Middle frontal gyrus (tissue), 1 donor: ENCODE data around the gene ZNF274.
"Not testable (repeated sequence)": the region's sequence is repeated elsewhere in the genome, so short reads cannot be mapped to it uniquely, and the experiment has no call there.

Experiments used
- DNase-seq: peaks from one replicate; pipeline ENCODE4 v3.0.0-alpha.2; 2015; ENCODE audit warnings: low spot score; ENCODE audit errors: extremely low spot score

The ZNF274 gene

GRCh38 chr19:58212336-58213074 is 29.6 kb downstream of the ZNF274 start:
- DNase-seq: no peak

- no peak for DNase-seq
These were observed 30.2 kb downstream of the ZNF274 start for GRCh38 chr19:58213075-58213369.

GRCh38 chr19:58217069-58217481 is 34.2 kb downstream of the ZNF274 start:
- no peak for DNase-seq

GRCh38 chr19:58217607-58218391 is 34.9 kb downstream of the ZNF274 start:
- DNase-seq: no peak

- no peak for DNase-seq
These were observed 36.0 kb downstream of the ZNF274 start for GRCh38 chr19:58218899-58219298.

- peak; percentile 3 for DNase-seq
These were observed 45.2 kb downstream of the ZNF274 start for GRCh38 chr19:58227964-58228584.

- peak; percentile 46 for DNase-seq
These were observed 45.9 kb downstream of the ZNF274 start, which contains the start of gene ZNF544 for GRCh38 chr19:58228585-58229254. Gene ZNF544 (plus strand): TSS chr19:58228914. CDS start chr19:58244024, 15,110 bp downstream.

- DNase-seq: no peak
These were observed 46.4 kb downstream of the ZNF274 start for GRCh38 chr19:58229255-58229639.

GRCh38 chr19:58237324-58237723 is 54.5 kb downstream of the ZNF274 start:
- no peak for DNase-seq

GRCh38 chr19:58243351-58243750 is 60.5 kb downstream of the ZNF274 start:
- DNase-seq: no peak

GRCh38 chr19:58248886-58249285 is 66.0 kb downstream of the ZNF274 start:
- no peak for DNase-seq

GRCh38 chr19:58252102-58252685 is 69.3 kb downstream of the ZNF274 start:
- DNase-seq: no peak

- not testable (repeated sequence) for DNase-seq
These were observed 75.4 kb downstream of the ZNF274 start for GRCh38 chr19:58258259-58258658.

GRCh38 chr19:58261600-58261967 is 78.7 kb downstream of the ZNF274 start:
- DNase-seq: no peak

- no peak for DNase-seq
These were observed 79.4 kb downstream of the ZNF274 start for GRCh38 chr19:58261968-58262921.

- no peak for DNase-seq
These were observed 80.0 kb downstream of the ZNF274 start for GRCh38 chr19:58262922-58263296.
